GM18505 (cell line): ENCODE results near the gene ADORA2A.

Experiments
- ATAC-seq: cut with Tn5 transposase; IDR thresholded peaks from one replicate; pipeline ENCODE4 v1.9.1; 2021; ENCODE audit not compliant: unreplicated experiment
- POLR2A ChIP-seq: IDR thresholded peaks from 4 replicates; pipeline ENCODE4 v1.6.1; 2011; ENCODE audit warnings: borderline replicate concordance; ENCODE audit not compliant: insufficient read depth, insufficient read length; ENCODE audit errors: extremely low read depth

Gene ADORA2A

GRCh38 chr22:24445481-24446259 is 18.3 kb downstream of the ADORA2A start:
- TF ChIP-seq POLR2A: no peak
- ATAC-seq: no peak

DNA sequence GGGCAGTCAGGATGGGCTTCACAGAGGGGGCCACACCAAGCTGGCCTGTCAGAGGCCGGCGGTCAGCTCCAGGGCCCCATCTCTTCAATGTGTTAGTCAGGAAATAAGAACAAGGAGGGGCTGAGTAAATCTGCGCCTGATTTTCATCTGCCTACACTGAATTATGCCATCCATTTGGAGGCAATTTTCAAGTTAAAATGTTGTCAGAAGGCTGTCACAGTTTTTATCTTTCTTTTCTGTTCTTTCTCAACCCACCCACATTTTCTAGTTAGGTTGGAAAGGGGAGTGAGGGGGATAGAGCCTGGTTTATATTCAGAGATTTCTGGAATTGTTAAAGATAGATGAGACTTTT is 18.8 kb downstream of the ADORA2A start:
- ATAC-seq: no peak
- no peak for TF ChIP-seq POLR2A

DNA sequence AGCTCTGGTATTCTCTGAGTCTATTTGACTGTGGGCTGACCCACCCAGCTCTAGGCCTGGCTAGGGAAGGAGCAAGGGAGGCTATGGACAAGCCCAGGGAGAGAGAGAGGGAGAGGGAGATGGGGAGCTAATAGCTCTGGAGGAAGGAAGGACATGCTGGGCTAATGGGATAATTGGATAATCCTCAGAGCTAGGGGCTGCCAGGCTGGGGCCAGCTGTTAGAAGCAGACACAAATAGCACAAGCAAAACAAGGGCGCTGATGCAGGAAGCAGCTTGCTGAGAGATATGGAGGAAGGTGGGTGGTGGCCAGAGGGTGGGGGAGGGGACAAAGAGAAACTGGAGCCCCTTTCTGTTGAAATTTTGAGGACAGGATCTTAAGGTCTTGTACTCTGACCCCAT is 23.2 kb downstream of the ADORA2A start:
- no peak for TF ChIP-seq POLR2A
- no peak for ATAC-seq

- no peak for TF ChIP-seq POLR2A
- no peak for ATAC-seq
Measured at GRCh38 chr22:24451162-24451561, 23.8 kb downstream of the ADORA2A start.

- TF ChIP-seq POLR2A: no peak
- ATAC-seq: no peak
Measured at GRCh38 chr22:24453853-24454252, 26.5 kb downstream of the ADORA2A start.

GRCh38 chr22:24455039-24455438 is 27.6 kb downstream of the ADORA2A start:
- no peak for ATAC-seq
- TF ChIP-seq POLR2A: no peak

- no peak for TF ChIP-seq POLR2A
- ATAC-seq: no peak
Measured at GRCh38 chr22:24455751-24456426, 28.5 kb downstream of the ADORA2A start.

DNA sequence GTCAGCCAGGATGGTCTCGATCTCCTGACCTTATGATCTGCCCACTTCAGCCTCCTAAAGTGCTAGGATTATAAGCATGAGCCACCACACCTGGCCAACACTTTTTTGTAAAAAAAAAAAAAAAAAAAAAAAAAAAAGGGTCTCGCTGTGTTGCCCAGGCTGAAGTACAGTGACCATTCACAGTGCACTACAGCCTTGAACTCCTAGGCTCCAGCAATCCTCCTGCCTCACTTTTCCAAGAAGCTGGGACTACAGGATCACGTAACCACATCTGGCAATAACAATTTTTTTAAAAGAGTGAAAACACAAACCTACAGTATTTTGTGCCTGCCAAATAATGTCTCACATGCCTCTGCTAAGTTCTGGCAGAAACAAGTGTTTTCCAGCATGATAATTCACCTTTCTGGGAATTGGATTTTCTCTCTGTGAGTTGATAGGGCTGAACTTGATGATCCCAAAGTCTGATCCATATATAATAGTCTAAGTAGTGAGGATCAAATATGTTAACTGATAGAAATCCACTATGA is 30.6 kb downstream of the ADORA2A start:
- no peak for ATAC-seq
- TF ChIP-seq POLR2A: no peak

DNA sequence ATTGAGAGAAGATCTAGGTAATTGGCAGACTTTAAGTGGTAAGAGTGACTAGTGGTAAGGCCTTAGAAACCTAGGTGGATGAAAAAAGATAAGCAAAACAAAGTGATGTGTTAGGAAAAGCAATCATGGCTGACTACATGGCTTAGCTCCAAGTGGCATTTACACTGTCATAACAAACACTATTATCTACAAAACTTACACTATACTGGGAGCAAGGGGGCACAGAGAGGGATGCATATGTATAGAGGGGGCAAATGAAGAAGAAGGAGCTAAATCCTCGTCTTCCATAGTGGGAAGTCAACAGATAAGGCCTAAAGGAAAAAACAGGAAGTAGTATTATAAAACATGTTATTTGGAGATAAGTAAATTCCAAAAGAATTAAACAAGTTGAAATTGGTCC is 32.5 kb downstream of the ADORA2A start:
- no peak for TF ChIP-seq POLR2A
- ATAC-seq: no peak

GRCh38 chr22:24460418-24461089 is 33.2 kb downstream of the ADORA2A start:
- no peak for ATAC-seq

DNA sequence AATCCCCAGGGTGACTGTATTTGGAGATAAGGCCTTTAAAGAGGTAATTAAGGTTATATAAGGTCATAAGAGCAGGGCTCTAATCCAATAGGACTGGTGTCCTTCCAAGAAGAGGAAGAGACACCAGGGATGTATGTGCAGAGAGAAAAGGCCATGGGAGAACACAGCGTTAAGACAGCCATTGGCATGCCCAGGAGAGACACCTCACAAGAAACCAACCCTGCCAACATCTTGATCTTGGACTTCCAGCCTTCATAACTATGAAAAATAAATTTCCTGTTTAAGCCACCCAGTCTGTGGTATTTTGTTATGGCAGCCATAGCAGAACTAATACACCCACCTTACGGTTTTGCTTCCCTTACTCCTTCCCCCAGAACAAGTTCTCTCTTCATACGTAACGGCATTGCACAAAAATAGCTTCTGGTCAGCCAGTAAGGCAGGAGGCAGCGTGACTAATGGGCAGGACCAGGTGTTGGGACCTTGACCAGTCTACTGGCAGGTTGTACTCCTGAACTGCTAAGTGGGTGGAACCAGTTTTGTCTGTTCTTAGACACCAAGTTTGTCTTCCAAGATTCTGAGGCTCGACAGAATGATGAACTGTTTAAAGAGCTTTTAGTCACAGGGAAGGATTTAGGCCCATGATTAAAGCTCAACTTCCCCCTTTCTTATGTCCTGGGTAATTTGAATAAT is 35.8 kb downstream of the ADORA2A start:
- TF ChIP-seq POLR2A: no peak
- no peak for ATAC-seq

More at GRCh38 chr22:24460418-24461089, 33.2 kb downstream of the ADORA2A start:
- peak; percentile 32 for TF ChIP-seq POLR2A

DNA sequence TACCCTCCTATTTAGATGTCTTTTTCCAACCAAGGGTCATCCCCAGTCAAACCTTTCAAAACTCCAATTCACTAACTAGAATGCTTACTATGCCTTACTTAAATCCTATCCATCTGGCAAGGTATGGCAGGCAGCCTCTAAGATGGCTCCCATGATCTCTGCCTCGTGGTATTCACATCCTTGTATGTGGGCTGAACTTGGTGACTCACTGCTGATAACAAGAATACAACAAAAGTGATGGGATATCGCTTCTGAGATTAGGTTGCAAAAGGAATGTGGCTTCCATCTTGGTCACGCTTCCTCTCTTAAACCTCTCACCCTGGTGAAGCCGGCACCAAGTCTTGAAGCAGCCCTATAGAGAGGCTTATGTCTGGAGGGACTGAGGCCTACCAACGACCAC is 38.2 kb downstream of the ADORA2A start:
- no peak for ATAC-seq
- no peak for TF ChIP-seq POLR2A

DNA sequence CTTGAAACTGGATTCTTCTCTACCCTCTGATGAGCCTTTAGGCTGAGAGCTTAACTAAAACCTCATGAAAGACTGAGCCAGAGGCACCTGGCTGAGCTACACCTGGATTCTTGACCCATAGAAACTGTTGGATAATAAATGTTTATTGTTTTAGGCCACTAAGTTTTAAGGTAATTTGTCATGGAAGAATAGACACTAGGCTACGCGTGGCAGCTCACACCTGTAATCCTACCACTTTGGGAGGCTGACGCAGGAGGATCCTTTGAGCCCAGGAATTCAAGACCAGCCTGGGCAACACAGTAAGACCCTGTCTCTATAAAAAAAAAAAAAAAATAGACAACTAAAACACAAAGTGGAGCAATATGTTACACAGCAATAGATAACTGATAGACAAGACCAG is 38.6 kb downstream of the ADORA2A start:
- no peak for ATAC-seq
- TF ChIP-seq POLR2A: no peak
